WI38 (cell line): Measurements from ENCODE around the gene FUCA2.

ENCODE experiments used
- H3K4me3 ChIP-seq: 2 replicates; pipeline ENCODE4 v1.5.1; 2011; ENCODE audit warnings: low read depth, mild to moderate bottlenecking, control low read depth, low read length
- CTCF ChIP-seq: IDR thresholded peaks from 2 replicates; pipeline ENCODE4 v1.5.1; 2012; ENCODE audit warnings: low read depth, mild to moderate bottlenecking, control low read depth, low read length

The FUCA2 gene

GRCh38 chr6:143553337-143553736 is 41.8 kb upstream of the FUCA2 start:
- TF ChIP-seq CTCF, result no peak
- H3K4me3 ChIP-seq, result no peak overlapping the region

- no peak for TF ChIP-seq CTCF
- no peak overlapping the region for H3K4me3 ChIP-seq
These were observed 38.4 kb upstream of the FUCA2 start for GRCh38 chr6:143549949-143550268.

GRCh38 chr6:143549221-143549948 is 37.9 kb upstream of the FUCA2 start:
- no peak overlapping the region for H3K4me3 ChIP-seq
- TF ChIP-seq CTCF, result no peak

GRCh38 chr6:143546599-143546998 is 35.1 kb upstream of the FUCA2 start:
- no peak overlapping the region for H3K4me3 ChIP-seq
- no peak for TF ChIP-seq CTCF

- no peak for TF ChIP-seq CTCF
- H3K4me3 ChIP-seq, result no peak overlapping the region
These were observed 34.5 kb upstream of the FUCA2 start for GRCh38 chr6:143545976-143546547.

GRCh38 chr6:143545165-143545564 is 33.6 kb upstream of the FUCA2 start:
- no peak overlapping the region for H3K4me3 ChIP-seq
- TF ChIP-seq CTCF, result no peak

- H3K4me3 ChIP-seq, result no peak overlapping the region
- no peak for TF ChIP-seq CTCF
These were observed 32.6 kb upstream of the FUCA2 start for GRCh38 chr6:143544011-143544696.
